Measurements from ENCODE around the gene PCDHB8. TPM values are rescaled to one million over a fixed set of nuclear protein-coding genes. Genes with fewer than 3 reads are reported as not detected.
"Not testable (repeated sequence)": the region's sequence is repeated elsewhere in the genome, so short reads cannot be mapped to it uniquely, and the experiment has no call there.

PCDHB8 gene
- polyA plus RNA-seq, 3 donors from 2014 or later = not detected

DNA sequence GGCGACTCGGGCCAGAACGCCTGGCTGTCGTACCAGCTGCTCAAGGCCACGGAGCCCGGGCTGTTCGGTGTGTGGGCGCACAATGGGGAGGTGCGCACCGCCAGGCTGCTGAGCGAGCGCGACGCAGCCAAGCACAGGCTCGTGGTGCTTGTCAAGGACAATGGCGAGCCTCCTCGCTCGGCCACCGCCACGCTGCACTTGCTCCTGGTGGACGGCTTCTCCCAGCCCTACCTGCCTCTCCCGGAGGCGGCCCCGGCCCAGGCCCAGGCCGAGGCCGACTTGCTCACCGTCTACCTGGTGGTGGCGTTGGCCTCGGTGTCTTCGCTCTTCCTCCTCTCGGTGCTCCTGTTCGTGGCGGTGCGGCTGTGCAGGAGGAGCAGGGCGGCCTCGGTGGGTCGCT, 16.7 kb downstream of the PCDHB8 start:
- Mint-ChIP-seq H3K9me3 (peaks cover 13 to 75% (median 38%) of the 10 kb centered on the region in 6 donors), H3K27me3 (ENCODE audit: low read depth in 3 of 3) (peaks cover 4 to 25% (median 12%) of the 10 kb centered on the region in 3 donors)
- H3K27ac Mint-ChIP-seq, DNase-seq, H3K36me3 Mint-ChIP-seq, H3K4me1 Mint-ChIP-seq, H3K4me3 Mint-ChIP-seq: not testable (repeated sequence)

DNA sequence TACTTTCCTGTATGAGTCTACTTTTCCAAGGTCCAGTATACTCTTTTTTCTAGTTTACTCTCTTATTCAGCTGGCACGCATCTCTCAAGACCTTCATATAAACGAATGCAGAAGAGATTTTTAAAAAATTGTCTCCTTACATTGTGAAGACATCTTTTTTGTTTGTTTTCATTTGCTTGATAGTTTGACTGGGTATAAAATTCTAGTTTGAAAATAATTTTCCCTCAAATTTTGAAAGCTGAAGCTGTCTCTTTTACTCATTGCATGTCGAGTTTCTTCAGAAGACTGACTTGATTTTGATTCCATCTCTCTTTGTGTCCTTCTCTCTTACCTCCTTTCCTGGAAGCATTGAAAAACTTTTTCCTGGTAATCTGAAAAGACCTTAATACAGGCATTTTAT, 18.8 kb downstream of the PCDHB8 start:
- H3K27ac Mint-ChIP-seq = no peak overlapping the region
- H3K4me1 Mint-ChIP-seq = peaks cover 0 to 1% of the 10 kb centered on the region in 2 donors
- H3K4me3 Mint-ChIP-seq = no peak overlapping the region
- H3K36me3 Mint-ChIP-seq = peaks cover 0 to 14% (median 9%) of the 10 kb centered on the region in 3 donors
- DNase-seq = no peak
- H3K9me3 Mint-ChIP-seq = peaks cover 22 to 76% (median 41%) of the 10 kb centered on the region in 6 donors
- peaks cover 4 to 21% (median 8%) of the 10 kb centered on the region in 3 donors for H3K27me3 Mint-ChIP-seq (ENCODE audit: low read depth in 3 of 3)

DNA sequence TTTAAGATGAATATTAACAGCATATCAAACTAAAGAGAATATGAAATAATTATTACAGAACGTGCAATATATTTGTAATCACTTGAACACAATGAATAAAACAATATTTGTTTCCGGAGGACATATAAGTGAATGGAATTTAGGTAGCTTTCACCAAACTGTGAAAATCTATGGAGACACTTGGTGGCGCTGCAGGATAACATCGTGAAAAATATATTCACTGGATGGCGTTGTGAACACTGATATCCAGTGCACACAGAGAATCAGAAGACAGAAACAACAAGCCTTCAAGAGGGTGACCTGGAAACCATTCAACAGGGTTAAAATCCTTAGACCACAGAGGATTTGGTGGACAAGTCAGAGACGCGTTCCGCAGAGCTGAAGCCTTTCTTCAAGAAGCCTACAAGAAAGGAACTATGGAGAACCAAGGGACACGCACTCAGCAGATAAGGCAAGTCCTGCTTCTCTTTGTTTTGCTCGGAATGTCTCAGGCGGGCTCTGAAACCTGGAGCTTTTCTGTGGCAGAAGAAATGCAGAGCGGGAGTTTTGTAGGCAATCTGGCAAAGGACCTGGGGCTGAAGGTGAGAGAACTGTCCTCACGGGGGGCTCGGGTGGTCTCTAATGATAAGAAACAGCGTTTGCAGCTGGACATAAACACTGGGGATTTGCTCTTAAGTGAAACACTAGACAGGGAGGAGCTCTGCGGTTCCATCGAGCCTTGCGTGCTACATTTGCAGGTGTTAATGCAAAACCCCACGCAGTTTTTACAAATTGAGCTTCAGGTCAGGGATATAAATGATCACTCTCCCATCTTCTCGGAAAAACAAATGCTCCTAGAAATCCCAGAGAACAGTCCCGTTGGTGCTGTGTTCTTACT, 22.0 kb downstream of the PCDHB8 start, which contains the start of gene PCDHB11:
Gene PCDHB11 (plus strand): TSS at position 269 of the 877 bp plus-strand sequence. CDS start 148 bp downstream, at position 417.
- Mint-ChIP-seq H3K27me3 (ENCODE audit: low read depth in 3 of 3) (peaks cover 2 to 21% (median 5%) of the 10 kb centered on the region in 3 donors), H3K36me3 (peaks cover 0 to 8% (median 6%) of the 10 kb centered on the region in 3 donors), H3K9me3 (peaks cover 15 to 66% (median 30%) of the 10 kb centered on the region in 6 donors), H3K27ac (no peak within 1 kb of the TSS), H3K4me1 (no peaks in the 10 kb centered on the region), H3K4me3 (no peak within 1 kb of the TSS)
- DNase-seq = no peak

DNA sequence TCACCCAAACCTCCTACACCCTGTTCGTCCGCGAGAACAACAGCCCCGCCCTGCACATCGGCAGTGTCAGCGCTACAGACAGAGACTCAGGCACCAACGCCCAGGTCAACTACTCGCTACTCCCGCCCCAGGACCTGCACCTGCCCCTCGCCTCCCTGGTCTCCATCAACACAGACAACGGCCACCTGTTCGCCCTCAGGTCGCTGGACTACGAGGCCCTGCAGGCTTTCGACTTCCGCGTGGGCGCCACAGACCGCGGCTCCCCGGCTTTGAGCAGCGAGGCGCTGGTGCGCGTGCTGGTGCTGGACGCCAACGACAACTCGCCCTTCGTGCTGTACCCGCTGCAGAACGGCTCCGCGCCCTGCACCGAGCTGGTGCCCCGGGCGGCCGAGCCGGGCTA, 23.5 kb downstream of the PCDHB8 start:
- DNase-seq, H3K4me1 Mint-ChIP-seq, H3K36me3 Mint-ChIP-seq, H3K4me3 Mint-ChIP-seq, H3K27ac Mint-ChIP-seq: not testable (repeated sequence)
- peaks cover 13 to 68% (median 27%) of the 10 kb centered on the region in 6 donors for H3K9me3 Mint-ChIP-seq
- peaks cover 0 to 23% (median 8%) of the 10 kb centered on the region in 3 donors for H3K27me3 Mint-ChIP-seq (ENCODE audit: low read depth in 3 of 3)

DNA sequence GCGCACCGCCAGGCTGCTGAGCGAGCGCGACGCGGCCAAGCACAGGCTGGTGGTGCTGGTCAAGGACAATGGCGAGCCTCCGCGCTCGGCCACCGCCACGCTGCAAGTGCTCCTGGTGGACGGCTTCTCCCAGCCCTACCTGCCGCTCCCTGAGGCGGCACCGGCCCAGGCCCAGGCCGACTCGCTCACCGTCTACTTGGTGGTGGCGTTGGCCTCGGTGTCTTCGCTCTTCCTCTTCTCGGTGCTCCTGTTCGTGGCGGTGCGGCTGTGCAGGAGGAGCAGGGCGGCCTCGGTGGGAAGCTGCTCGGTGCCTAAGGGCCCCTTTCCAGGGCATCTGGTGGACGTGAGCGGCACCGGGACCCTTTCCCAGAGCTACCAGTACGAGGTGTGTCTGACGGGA, 24.1 kb downstream of the PCDHB8 start:
- Mint-ChIP-seq H3K9me3 (peaks cover 9 to 63% (median 23%) of the 10 kb centered on the region in 6 donors), H3K27me3 (ENCODE audit: low read depth in 3 of 3) (peaks cover 0 to 26% (median 8%) of the 10 kb centered on the region in 3 donors)
- not testable (repeated sequence) for H3K4me3 Mint-ChIP-seq, H3K4me1 Mint-ChIP-seq, H3K36me3 Mint-ChIP-seq, H3K27ac Mint-ChIP-seq, DNase-seq

DNA sequence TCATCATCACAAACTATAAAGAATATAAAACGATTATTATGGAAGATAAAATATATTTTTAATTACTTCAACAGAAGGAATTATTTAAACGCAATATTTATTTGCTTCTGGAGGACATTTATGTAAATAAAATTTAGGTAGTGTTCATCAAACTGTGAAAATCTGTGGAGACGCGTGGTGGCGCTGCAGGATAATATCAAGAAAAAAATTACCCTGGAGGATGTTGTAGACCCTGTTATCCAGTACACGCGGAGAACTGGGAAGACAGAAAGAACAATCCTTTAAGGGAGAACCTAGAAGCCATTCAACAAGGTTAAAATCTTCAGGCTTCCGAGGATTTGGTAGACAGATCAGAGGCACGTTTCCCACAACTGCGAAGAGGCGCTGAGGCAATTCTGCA, 30.9 kb downstream of the PCDHB8 start, which contains the start of gene PCDHB12:
Gene PCDHB12 (plus strand): TSS at position 242 of the 400 bp plus-strand sequence. CDS start 189 bp downstream, outside the sequence.
- peaks cover 5 to 28% (median 12%) of the 10 kb centered on the region in 3 donors for H3K27me3 Mint-ChIP-seq (ENCODE audit: low read depth in 3 of 3)
- no peak within 1 kb of the TSS for H3K27ac Mint-ChIP-seq
- DNase-seq = no peak
- H3K4me1 Mint-ChIP-seq = no peaks in the 10 kb centered on the region
- no peaks in the 10 kb centered on the region for H3K36me3 Mint-ChIP-seq
- no peak within 1 kb of the TSS for H3K4me3 Mint-ChIP-seq
- H3K9me3 Mint-ChIP-seq = peaks cover 6 to 35% (median 9%) of the 10 kb centered on the region in 6 donors

DNA sequence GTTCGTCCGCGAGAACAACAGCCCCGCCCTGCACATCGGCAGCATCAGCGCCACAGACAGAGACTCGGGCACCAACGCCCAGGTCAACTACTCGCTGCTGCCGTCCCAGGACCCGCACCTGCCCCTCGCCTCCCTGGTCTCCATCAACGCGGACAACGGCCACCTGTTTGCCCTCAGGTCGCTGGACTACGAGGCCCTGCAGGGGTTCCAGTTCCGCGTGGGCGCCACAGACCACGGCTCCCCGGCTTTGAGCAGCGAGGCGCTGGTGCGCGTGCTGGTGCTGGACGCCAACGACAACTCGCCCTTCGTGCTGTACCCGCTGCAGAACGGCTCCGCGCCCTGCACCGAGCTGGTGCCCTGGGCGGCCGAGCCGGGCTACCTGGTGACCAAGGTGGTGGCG, 32.7 kb downstream of the PCDHB8 start:
- not testable (repeated sequence) for H3K27ac Mint-ChIP-seq, H3K4me3 Mint-ChIP-seq, H3K36me3 Mint-ChIP-seq, DNase-seq, H3K4me1 Mint-ChIP-seq
- Mint-ChIP-seq H3K9me3 (peaks cover 5 to 43% (median 11%) of the 10 kb centered on the region in 6 donors), H3K27me3 (ENCODE audit: low read depth in 3 of 3) (peaks cover 5 to 25% (median 14%) of the 10 kb centered on the region in 3 donors)

DNA sequence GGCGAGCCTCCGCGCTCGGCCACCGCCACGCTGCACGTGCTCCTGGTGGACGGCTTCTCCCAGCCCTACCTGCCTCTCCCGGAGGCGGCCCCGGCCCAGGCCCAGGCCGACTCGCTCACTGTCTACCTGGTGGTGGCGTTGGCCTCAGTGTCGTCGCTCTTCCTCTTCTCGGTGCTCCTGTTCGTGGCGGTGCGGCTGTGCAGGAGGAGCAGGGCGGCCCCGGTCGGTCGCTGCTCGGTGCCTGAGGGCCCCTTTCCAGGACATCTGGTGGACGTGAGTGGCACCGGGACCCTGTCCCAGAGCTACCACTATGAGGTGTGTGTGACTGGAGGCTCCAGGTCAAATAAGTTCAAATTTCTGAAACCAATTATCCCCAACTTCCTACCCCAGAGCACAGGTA, 33.3 kb downstream of the PCDHB8 start:
- Mint-ChIP-seq H3K27me3 (ENCODE audit: low read depth in 3 of 3) (peaks cover 5 to 25% (median 12%) of the 10 kb centered on the region in 3 donors), H3K9me3 (peaks cover 5 to 39% (median 11%) of the 10 kb centered on the region in 6 donors)
- H3K27ac Mint-ChIP-seq, H3K36me3 Mint-ChIP-seq, H3K4me1 Mint-ChIP-seq, DNase-seq, H3K4me3 Mint-ChIP-seq: not testable (repeated sequence)

DNA sequence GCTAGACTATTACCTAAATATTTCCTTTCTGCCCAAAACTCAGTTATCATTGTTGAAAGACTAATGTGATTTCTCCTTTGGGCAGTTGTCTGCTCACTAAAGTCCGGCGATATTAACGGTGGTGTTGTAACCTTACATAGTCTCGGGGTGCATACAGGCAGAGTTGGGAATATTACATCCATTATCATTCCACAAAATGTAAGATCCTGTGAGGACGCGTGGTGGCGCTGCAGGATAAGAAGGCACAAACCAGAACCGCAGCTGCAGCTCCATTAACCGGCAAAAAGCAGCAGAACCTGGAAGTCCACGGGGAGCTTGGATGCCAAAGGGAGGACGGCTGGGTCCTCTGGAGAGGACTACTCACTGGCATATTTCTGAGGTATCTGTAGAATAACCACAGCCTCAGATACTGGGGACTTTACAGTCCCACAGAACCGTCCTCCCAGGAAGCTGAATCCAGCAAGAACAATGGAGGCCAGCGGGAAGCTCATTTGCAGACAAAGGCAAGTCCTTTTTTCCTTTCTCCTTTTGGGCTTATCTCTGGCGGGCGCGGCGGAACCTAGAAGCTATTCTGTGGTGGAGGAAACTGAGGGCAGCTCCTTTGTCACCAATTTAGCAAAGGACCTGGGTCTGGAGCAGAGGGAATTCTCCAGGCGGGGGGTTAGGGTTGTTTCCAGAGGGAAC, 36.2 kb downstream of the PCDHB8 start, which contains the start of gene PCDHB13:
Gene PCDHB13 (plus strand): TSS at position 264 of the 684 bp plus-strand sequence. CDS start 205 bp downstream, at position 469.
- peak in 1 of 3 donors; percentile 6 for DNase-seq
- not testable (repeated sequence) for H3K4me1 Mint-ChIP-seq, H3K36me3 Mint-ChIP-seq, H3K27ac Mint-ChIP-seq
- Mint-ChIP-seq H3K27me3 (ENCODE audit: low read depth in 3 of 3) (peaks cover 5 to 23% (median 14%) of the 10 kb centered on the region in 3 donors), H3K9me3 (peaks cover 7 to 50% (median 19%) of the 10 kb centered on the region in 6 donors), H3K4me3 (peak within 1 kb of the TSS in 1 of 5 donors; percentile 20)

DNA sequence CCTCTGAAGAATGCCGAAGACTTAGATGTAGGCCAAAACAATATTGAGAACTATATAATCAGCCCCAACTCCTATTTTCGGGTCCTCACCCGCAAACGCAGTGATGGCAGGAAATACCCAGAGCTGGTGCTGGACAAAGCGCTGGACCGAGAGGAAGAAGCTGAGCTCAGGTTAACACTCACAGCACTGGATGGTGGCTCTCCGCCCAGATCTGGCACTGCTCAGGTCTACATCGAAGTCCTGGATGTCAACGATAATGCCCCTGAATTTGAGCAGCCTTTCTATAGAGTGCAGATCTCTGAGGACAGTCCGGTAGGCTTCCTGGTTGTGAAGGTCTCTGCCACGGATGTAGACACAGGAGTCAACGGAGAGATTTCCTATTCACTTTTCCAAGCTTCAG, 37.0 kb downstream of the PCDHB8 start:
- H3K4me3 Mint-ChIP-seq = peak overlapping the region in 1 of 5 donors; percentile 20
- not testable (repeated sequence) for H3K4me1 Mint-ChIP-seq, H3K27ac Mint-ChIP-seq, H3K36me3 Mint-ChIP-seq, DNase-seq
- peaks cover 7 to 52% (median 18%) of the 10 kb centered on the region in 6 donors for H3K9me3 Mint-ChIP-seq
- peaks cover 5 to 20% (median 10%) of the 10 kb centered on the region in 3 donors for H3K27me3 Mint-ChIP-seq (ENCODE audit: low read depth in 3 of 3)

DNA sequence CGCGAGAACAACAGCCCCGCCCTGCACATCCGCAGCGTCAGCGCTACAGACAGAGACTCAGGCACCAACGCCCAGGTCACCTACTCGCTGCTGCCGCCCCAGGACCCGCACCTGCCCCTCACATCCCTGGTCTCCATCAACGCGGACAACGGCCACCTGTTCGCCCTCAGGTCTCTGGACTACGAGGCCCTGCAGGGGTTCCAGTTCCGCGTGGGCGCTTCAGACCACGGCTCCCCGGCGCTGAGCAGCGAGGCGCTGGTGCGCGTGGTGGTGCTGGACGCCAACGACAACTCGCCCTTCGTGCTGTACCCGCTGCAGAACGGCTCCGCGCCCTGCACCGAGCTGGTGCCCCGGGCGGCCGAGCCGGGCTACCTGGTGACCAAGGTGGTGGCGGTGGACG, 37.9 kb downstream of the PCDHB8 start:
- H3K4me3 Mint-ChIP-seq, H3K27ac Mint-ChIP-seq, H3K36me3 Mint-ChIP-seq, DNase-seq, H3K4me1 Mint-ChIP-seq: not testable (repeated sequence)
- Mint-ChIP-seq H3K9me3 (peaks cover 7 to 50% (median 16%) of the 10 kb centered on the region in 6 donors), H3K27me3 (ENCODE audit: low read depth in 3 of 3) (peaks cover 5 to 15% (median 8%) of the 10 kb centered on the region in 3 donors)

DNA sequence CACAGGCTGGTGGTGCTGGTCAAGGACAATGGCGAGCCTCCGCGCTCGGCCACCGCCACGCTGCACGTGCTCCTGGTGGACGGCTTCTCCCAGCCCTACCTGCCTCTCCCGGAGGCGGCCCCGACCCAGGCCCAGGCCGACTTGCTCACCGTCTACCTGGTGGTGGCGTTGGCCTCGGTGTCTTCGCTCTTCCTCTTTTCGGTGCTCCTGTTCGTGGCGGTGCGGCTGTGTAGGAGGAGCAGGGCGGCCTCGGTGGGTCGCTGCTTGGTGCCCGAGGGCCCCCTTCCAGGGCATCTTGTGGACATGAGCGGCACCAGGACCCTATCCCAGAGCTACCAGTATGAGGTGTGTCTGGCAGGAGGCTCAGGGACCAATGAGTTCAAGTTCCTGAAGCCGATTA, 38.4 kb downstream of the PCDHB8 start:
- H3K9me3 Mint-ChIP-seq = peaks cover 4 to 50% (median 15%) of the 10 kb centered on the region in 6 donors
- peaks cover 5 to 15% (median 8%) of the 10 kb centered on the region in 3 donors for H3K27me3 Mint-ChIP-seq (ENCODE audit: low read depth in 3 of 3)
- H3K4me3 Mint-ChIP-seq = not testable (repeated sequence)

DNA sequence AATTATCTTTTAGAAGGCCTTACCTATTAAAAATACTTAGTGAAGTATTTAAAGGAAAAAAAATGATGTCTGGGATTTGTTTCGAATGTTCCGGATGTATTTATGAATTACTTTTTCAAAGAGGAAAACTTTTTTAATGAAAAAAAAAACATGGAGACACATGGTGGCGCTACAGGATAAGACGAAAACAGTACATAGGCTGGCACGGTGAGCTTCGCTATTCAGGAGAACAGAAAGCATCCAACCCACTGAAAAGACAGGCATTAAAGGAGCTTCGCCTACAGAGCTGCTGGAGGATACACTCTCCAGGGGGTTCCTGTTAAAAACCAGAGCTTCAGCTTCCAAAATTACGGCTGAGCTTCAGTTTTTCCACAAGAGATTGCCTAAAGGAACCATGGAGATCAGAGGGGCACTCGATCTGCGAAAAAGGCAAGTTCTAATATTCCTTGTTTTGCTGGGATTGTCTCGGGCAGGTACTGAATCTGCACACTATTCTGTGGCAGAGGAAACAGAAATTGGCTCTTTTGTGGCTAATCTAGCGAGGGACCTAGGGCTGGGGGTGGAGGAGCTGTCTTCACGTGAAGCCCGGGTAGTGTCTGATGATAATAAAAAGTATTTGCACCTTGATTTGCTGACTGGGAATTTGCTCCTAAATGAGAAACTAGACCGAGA, 45.7 kb downstream of the PCDHB8 start, which contains the start of gene PCDHB14:
Gene PCDHB14 (plus strand): TSS at position 232 of the 672 bp plus-strand sequence. CDS start 163 bp downstream, at position 395.
- Mint-ChIP-seq H3K27me3 (ENCODE audit: low read depth in 3 of 3) (peaks cover 0 to 23% (median 11%) of the 10 kb centered on the region in 3 donors), H3K4me3 (peak within 1 kb of the TSS in 1 of 5 donors; percentile 21), H3K36me3 (peaks cover 0 to under 1% (median 0%) of the 10 kb centered on the region in 3 donors), H3K9me3 (peaks cover 4 to 31% (median 18%) of the 10 kb centered on the region in 6 donors), H3K4me1 (no peaks in the 10 kb centered on the region), H3K27ac (no peak within 1 kb of the TSS)
- peak in 1 of 3 donors; percentile 3 for DNase-seq

More for the DNA sequence above, 38.4 kb downstream of the PCDHB8 start:
- H3K27ac Mint-ChIP-seq, H3K36me3 Mint-ChIP-seq, H3K4me1 Mint-ChIP-seq, DNase-seq: not testable (repeated sequence)
